Testis (tissue), 3 donors: ENCODE results near the gene TAS2R13. TPM values are rescaled to one million over a fixed set of nuclear protein-coding genes. Genes with fewer than 3 reads are reported as not detected.

Experiments used
- DNase-seq: peaks from one replicate; pipeline ENCODE4 v3.0.0-alpha.2; 2019
- H3K27ac ChIP-seq, 2 donors: fragments of 200-600 bp; sonication (generic); one replicate each; pipeline ENCODE4 v1.5.1; 2019
- H3K27me3 ChIP-seq: fragments of 200-600 bp; sonication (generic); one replicate; pipeline ENCODE4 v1.5.1; 2019
- H3K36me3 ChIP-seq: fragments of 200-600 bp; sonication (generic); one replicate; pipeline ENCODE4 v1.5.1; 2017; ENCODE audit warnings: low read depth; ENCODE audit errors: missing control alignments
- H3K4me1 ChIP-seq: fragments of 200-600 bp; sonication (generic); one replicate; pipeline ENCODE4 v1.5.1; 2019
- H3K4me3 ChIP-seq, 2 donors: fragments of 200-600 bp; sonication (generic); one replicate each; pipeline ENCODE4 v1.5.1; 2017 to 2019
- H3K9me3 ChIP-seq: fragments of 200-600 bp; sonication (generic); one replicate; pipeline ENCODE4 v1.5.1; 2017
- CTCF ChIP-seq, 3 experiments: fragments of 450-650 bp in 2 of 3; fragments of 200-600 bp in 1 of 3; sonication (generic) in 1 of 3; IDR thresholded peaks; one replicate each; pipeline ENCODE4 v1.5.1; 2016 to 2019; ENCODE audit warnings: antibody characterized with exemption in 3 of 3, mild to moderate bottlenecking in 2 of 3, moderate library complexity in 1 of 3
- POLR2A ChIP-seq: fragments of 450-650 bp; IDR thresholded peaks from one replicate; pipeline ENCODE4 v1.6.1; 2017; ENCODE audit warnings: antibody characterized with exemption, mild to moderate bottlenecking, moderate library complexity
- WGBS, 2 donors: methylation state at CpG; one replicate each; pipeline ENCODE4 v1.1.5; 2018; 5-methylcytosine and 5-hydroxymethylcytosine counted together
- intact Hi-C: fragments of 100-400 bp; cut with DNase I; formaldehyde crosslinking; loops from one replicate; pipeline ENCODE4 v1.15.1; 2023; ENCODE audit warnings: low total_unique reads
- polyA plus RNA-seq: library from polyadenylated mRNA; stranded (reverse); fragments of 350-450 nt; fragmentation: Illumina TruSeq; extraction: RNeasy Lipid Tissue Mini Kit (QIAGEN cat#74804); gene quantifications from one replicate; pipeline ENCODE4 v1.2.3, GENCODE V29; 2014; ENCODE audit warnings: low read depth, low replicate concordance; ENCODE audit not compliant: insufficient read depth
- total RNA-seq, 2 donors: library from RNA; depleted of rRNA; stranded (reverse); fragments of >200 nt; gene quantifications; one replicate each; pipeline ENCODE4 v1.2.3, GENCODE V29; 2016

TAS2R13 gene
- total and polyA plus RNA-seq, 3 donors from 2014 or later: 3.1 to 3.6 TPM; not detected in 1

GRCh38 chr12:10928746-10929286 lies 19.5 kb upstream of the TAS2R13 start, which contains the start of gene PRH2:
Gene PRH2 (plus strand): TSS chr12:10929236. CDS start chr12:10929274, 38 bp downstream.
- Histone ChIP-seq H3K36me3 (no peaks in the 10 kb centered on the region), H3K27me3 (no peaks in the 10 kb centered on the region), H3K4me3 (no peak within 1 kb of the TSS), H3K27ac (no peak within 1 kb of the TSS), H3K4me1 (no peaks in the 10 kb centered on the region), H3K9me3 (no peaks in the 10 kb centered on the region)
- 96 to 98% methylated on average over 5 of the region's 5 CpGs for WGBS, 2 donors
- DNase-seq: no peak
- no peak for TF ChIP-seq CTCF (IDR thresholded peaks at IDR 0.05)
- intact Hi-C loops: no loop called here

DNA sequence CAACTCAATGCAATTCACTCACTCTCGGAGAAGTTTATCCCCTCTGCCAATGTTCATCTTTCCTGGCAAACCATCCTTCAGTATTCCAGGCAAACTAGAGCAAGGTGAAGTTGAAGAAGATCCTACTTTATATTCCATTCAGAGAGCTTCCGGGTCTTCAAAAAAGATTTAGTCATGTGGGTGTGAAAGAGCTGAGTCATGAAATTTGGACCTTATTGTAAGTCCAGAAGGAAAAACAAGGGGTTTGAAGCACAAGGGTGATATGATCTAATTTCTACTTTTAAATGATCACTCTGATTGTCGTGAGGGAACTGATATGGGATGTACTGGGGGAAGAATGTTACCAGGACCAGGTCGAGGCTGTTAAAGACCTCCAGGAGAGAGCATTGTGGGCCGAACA lies 16.9 kb upstream of the TAS2R13 start:
- Histone ChIP-seq H3K4me1 (no peaks in the 10 kb centered on the region), H3K36me3 (no peaks in the 10 kb centered on the region), H3K27ac (no peak overlapping the region), H3K9me3 (no peaks in the 10 kb centered on the region), H3K4me3 (no peak overlapping the region), H3K27me3 (no peaks in the 10 kb centered on the region)
- DNase-seq: no peak
- TF ChIP-seq CTCF (IDR thresholded peaks at IDR 0.05) (no peak), POLR2A (no peak)
- WGBS, 2 donors: 89 to 96% methylated on average over 5 of the region's 5 CpGs
- intact Hi-C loops: no loop called here

- H3K27me3 ChIP-seq: no peaks in the 10 kb centered on the region
- H3K4me3 ChIP-seq: no peak overlapping the region
- no peak for DNase-seq
- no peaks in the 10 kb centered on the region for H3K36me3 ChIP-seq
- intact Hi-C loops: no loop called here
- no peak for TF ChIP-seq POLR2A
- no peak for TF ChIP-seq CTCF (IDR thresholded peaks at IDR 0.05)
- no peaks in the 10 kb centered on the region for H3K4me1 ChIP-seq
- H3K27ac ChIP-seq: no peak overlapping the region
- H3K9me3 ChIP-seq: no peaks in the 10 kb centered on the region
- 92 to 93% methylated on average over 1 of the region's 1 CpG for WGBS, 2 donors
Observed at GRCh38 chr12:10919809-10920208, 10.4 kb upstream of the TAS2R13 start.

DNA sequence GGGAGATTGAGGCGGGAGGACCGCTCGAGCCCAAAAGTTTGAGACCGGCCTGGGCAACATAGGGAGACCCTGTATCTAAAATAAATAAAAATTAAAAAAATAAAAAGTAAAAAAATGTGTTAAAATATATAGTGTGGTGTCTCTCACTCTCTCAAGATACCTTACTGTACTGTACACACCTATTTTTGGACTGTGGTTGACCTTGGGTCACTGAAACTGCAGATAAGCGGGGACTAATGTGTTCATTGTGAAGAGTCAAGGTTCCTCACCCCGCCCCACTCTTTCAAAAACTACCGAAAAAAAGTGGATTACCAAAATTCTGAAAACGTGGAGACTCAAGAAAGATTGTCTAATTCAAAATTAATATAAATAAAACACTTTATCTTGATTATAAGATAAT lies 1.0 kb upstream of the TAS2R13 start:
- DNase-seq: no peak
- intact Hi-C loops: no loop called here
- TF ChIP-seq POLR2A (no peak), CTCF (IDR thresholded peaks at IDR 0.05) (no peak)
- H3K27ac ChIP-seq: no peak overlapping the region
- H3K9me3 ChIP-seq: no peaks in the 10 kb centered on the region
- 77 to 90% methylated on average over 8 of the region's 8 CpGs for WGBS, 2 donors
- no peaks in the 10 kb centered on the region for H3K4me1 ChIP-seq
- no peak overlapping the region for H3K4me3 ChIP-seq
- H3K27me3 ChIP-seq: no peaks in the 10 kb centered on the region
- H3K36me3 ChIP-seq: no peaks in the 10 kb centered on the region

GRCh38 chr12:10904686-10905085 lies 4.7 kb downstream of the TAS2R13 start:
- Histone ChIP-seq H3K36me3 (no peaks in the 10 kb centered on the region), H3K27me3 (no peaks in the 10 kb centered on the region), H3K27ac (no peak overlapping the region), H3K4me3 (no peak overlapping the region), H3K4me1 (no peaks in the 10 kb centered on the region), H3K9me3 (no peaks in the 10 kb centered on the region)
- TF ChIP-seq CTCF (IDR thresholded peaks at IDR 0.05) (no peak), POLR2A (no peak)
- DNase-seq: no peak
- intact Hi-C loops: no loop called here
- WGBS, 2 donors: 84 to 92% methylated on average over 4 of the region's 4 CpGs
